HG03439 (cell line): ENCODE results near the gene ITGA8.
"Not testable (repeated sequence)": the region's sequence is repeated elsewhere in the genome, so short reads cannot be mapped to it uniquely, and the experiment has no call there.

Source experiments
- ATAC-seq: cut with Tn5 transposase; IDR thresholded peaks from one replicate; pipeline ENCODE4 v1.9.1; 2021; ENCODE audit warnings: mild to moderate bottlenecking, moderate library complexity; ENCODE audit not compliant: unreplicated experiment

The ITGA8 gene

DNA sequence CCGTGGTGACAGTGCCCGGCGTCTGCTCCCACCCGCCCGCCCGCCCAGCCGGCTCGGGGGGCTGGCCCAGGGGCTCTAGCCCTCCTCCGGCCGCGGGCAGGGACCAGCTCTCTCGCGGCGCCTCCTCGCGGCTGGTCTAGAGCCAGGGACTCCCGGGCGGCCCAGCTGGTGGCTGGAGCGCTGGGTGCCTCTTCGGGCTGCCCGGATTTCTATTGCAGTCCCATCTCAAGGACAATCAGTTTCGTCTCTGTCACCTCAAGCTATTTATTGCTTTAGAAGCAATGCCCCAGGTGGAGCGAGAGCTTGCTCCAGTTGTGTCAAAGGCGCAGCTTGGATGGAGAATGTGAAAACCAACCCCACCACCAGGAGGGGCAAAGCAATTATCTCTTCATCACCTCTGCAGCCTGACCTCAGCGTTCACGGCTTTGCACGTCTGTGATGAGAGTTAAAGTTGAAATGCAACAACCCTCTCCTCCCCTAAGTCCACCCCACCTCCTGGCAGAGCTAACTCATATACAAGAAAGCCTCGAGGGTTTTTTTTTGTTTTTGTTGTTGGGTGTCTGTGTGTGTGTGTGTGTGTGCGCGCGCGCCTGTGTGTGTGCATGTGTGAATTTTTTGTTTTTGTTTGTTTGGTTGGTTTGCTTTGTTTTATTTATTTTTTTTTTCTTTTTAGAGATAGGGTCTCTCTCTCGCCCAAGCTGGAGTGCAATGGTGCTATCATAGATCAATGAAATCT, at the start of gene ITGA8:
Gene ITGA8, minus strand, starts transcription at position 24 of the 736 bp plus-strand sequence. CDS start 151 bp downstream, outside the sequence.
- no peak for ATAC-seq

GRCh38 chr10:15764892-15765454, 45.3 kb upstream of the ITGA8 start:
- ATAC-seq, result no peak

GRCh38 chr10:15763006-15763405, 43.3 kb upstream of the ITGA8 start:
- no peak for ATAC-seq

DNA sequence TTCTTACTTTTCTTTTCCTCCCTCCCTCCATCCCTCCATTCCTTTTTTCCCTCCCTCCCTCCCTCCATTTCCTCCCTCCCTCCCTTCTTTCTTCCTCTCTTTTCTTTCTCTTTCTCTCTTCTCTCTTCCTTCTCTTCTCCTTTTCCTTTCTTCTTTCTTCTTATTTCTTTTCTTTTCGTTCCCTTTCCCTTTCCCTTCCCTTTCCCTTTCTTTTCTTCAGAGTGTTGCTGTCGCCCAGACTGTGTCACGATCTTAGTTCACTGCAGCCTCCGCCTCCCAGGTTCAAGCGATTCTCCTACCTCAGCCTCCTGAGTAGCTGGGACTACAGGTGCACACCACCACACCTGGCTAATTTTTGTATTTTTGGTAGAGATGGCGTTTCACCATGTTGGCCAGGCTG, 42.5 kb upstream of the ITGA8 start:
- ATAC-seq, result not testable (repeated sequence)

DNA sequence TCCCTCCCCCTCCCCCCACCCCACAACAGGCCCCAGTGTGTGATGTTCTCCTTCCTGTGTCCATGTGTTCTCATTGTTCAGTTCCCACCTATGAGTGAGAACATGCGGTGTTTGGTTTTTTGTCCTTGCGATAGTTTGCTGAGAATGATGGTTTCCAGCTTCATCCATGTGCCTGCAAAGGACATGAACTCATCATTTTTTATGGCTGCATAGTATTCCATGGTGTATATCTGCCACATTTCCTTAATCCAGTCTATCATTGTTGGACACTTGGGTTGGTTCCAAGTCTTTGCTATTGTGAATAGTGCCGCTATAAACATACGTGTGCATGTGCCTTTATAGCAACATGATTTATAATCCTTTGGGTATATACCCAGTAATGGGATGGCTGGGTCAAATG, 41.5 kb upstream of the ITGA8 start:
- ATAC-seq, result not testable (repeated sequence)

GRCh38 chr10:15760681-15761080, 41.0 kb upstream of the ITGA8 start:
- ATAC-seq, result no peak

DNA sequence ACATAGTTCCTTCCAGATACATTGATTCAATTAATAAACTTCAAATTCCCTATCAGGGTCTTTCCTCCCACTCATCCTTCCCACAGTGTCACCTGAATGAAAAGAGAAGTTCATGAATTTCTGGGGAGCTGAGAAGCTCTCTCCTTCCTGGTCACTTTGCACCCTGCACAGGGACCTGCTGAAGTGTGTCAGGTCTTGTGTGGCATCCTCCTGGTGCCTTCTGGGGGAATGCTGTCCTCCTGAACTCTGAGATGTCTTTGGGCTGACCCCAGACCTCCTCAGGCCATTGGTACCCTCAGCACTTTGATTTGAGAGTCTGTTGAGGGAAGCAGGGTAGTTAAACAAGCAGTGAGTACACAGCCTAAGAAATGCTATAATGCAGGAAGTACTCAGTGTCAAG, 39.5 kb upstream of the ITGA8 start:
- ATAC-seq, result no peak

DNA sequence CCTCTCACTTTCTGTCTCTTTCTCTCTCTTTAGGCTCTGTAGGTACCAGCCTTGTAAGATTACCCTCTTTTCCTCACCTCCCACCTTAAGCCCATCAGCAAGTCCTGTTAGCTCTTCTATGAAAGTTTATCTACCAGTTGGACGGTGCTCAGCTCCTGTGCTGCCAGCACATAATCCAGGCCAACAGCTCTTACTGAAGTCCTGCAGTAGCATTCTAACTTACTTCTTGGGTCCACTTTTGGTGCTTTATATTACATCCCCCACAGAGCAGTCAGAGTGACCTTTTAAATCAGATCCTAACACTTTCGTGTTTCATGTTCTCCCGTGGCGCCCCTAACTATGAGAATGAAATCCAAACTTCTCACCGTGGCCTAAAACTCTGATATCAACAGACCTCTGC, 38.9 kb upstream of the ITGA8 start:
- no peak for ATAC-seq

GRCh38 chr10:15754937-15755336, 35.2 kb upstream of the ITGA8 start:
- no peak for ATAC-seq

DNA sequence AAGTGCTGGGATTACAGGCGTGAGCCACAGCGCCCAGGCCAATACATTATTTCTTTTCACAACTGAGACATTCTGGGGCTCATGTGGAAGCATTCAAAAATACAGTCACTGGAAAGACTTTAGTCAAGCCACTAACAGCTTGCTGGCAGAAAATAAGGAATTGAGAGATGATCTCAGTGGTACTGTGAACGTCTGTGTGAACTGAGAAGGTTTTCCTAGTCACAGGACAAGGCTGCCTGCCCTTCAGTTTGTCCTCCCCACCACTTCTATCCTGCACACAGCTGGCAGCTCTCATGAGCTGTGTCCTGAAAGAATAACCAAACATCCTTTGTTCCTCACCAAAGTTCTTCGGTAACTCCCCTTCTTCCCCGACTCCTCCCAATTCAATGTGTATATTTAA, 31.3 kb upstream of the ITGA8 start:
- ATAC-seq, result no peak

- no peak for ATAC-seq
Observed at GRCh38 chr10:15748126-15748525, 28.4 kb upstream of the ITGA8 start.

DNA sequence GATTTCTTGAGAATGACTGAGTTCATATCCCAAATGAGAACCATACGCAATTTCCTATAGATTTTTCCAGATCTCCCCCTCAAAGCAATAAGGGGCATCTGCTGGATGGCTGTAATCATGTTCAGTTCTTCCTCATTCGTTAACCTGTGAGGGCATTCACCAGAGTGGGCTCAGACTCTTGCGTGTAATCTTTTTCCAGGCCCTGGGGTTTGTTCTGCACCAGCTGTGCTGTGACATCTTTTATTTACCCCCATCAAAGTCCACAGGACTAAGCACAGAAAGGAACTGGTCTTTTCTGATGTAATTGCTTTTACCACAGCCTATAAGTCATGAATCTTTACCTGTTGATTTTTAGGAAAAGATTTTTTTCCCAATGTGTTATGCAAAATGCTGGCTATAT, 27.9 kb upstream of the ITGA8 start:
- ATAC-seq, result no peak

DNA sequence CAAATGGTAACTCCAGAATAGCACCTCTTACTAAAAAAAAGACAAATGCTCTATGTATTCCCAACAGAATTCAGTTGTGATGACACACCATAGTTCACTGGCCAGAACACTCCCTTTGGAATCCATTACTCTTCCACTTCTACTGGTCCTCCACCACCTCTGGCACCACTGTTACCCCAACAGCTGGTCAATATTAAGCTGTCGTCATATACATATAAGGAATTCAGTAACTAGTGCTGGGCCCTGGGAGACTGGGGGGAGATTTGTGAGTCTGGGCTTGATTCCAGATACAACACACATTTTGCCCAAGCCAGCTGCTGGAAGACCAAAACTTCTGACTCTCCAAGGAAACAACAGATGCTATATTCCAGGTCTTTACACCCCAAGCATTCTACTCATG, 26.0 kb upstream of the ITGA8 start:
- no peak for ATAC-seq

- ATAC-seq, result peak; percentile 69
Observed at GRCh38 chr10:15744217-15744865, 24.6 kb upstream of the ITGA8 start.

DNA sequence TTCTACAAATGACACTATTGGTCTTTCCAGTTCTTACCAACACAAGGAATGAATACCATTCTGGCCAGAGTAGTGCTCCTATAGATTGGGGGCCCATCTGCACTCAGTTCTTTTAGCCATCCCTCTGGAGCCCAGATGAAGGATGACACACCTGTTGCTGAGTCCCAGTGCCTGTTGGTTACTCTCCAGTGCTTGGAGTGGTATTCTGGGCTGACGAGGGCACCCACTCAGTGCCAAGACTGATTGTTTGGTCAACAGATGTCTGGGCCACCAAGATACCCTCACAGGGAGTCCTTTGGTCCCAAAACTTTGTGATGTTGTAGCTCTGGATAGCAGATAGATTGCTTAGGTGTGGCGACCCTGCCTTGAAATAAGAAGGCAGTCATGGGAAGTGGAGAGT, 23.7 kb upstream of the ITGA8 start:
- ATAC-seq, result no peak

- ATAC-seq, result no peak
Observed at GRCh38 chr10:15742836-15743235, 23.1 kb upstream of the ITGA8 start.

DNA sequence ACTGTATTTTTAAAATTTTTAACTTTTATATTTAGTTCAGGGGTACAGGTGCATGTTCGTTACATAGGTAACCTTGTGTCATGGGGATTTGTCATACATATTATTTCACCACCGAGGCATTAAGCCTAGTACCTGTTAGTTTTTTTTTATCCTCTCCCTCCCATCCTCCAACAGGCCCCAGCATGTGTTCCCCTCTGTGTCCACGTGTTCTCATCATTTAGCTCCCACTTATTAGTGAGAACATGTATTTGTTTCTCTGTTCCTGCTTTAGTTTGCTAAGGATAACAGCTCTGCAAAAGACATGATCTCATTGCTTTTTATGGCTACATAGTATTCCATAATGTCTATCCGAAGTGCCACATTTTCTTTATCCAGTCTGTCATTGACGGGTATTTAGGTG, 22.4 kb upstream of the ITGA8 start:
- ATAC-seq, result no peak

- ATAC-seq, result no peak
Observed at GRCh38 chr10:15741581-15741980, 21.9 kb upstream of the ITGA8 start.

- ATAC-seq, result no peak
Observed at GRCh38 chr10:15740261-15740660, 20.5 kb upstream of the ITGA8 start.

DNA sequence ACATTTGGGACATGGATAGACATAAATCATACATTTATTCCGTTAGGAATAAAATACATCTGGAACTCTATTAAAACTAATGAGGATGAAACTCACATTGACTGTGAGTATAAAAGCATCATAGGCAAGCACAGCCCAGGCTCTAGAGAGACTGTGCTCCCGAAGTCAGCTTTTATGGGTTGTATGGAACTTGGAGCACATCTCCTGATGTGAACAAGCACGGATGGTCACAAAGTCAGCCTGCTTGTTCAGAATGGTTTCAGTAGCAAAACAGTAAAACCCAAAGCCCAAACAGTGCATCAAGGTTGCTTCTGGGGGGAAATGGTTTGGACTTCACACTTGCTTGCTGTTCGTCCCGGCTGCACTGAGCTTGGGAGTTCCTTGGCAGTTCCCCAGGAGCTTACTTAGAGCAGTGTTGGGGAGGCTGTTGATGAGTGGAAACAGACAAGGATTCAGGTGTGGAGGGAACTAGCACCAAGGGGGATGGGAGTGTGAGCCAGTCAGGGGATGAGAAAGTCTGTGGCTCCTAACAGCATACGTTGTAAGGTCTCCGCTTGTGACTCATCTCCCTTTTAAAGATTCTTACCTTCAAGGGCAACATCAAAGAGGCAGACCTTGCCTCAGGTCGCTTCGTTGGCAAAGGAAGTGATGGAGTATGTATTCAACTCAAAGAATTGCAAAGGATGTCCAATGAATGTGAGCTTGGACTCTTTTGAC, 19.7 kb upstream of the ITGA8 start:
- no peak for ATAC-seq

GRCh38 chr10:15738270-15738925, 18.7 kb upstream of the ITGA8 start:
- ATAC-seq, result no peak
